Anterior cingulate cortex (tissue), 58 donors: Measurements from ENCODE around the gene FILIP1L.

ENCODE experiments used
- DNase-seq, 58 donors: peaks; one replicate each; lab custom pipeline; 2025; lab: John Stamatoyannopoulos, UW

FILIP1L gene

DNA sequence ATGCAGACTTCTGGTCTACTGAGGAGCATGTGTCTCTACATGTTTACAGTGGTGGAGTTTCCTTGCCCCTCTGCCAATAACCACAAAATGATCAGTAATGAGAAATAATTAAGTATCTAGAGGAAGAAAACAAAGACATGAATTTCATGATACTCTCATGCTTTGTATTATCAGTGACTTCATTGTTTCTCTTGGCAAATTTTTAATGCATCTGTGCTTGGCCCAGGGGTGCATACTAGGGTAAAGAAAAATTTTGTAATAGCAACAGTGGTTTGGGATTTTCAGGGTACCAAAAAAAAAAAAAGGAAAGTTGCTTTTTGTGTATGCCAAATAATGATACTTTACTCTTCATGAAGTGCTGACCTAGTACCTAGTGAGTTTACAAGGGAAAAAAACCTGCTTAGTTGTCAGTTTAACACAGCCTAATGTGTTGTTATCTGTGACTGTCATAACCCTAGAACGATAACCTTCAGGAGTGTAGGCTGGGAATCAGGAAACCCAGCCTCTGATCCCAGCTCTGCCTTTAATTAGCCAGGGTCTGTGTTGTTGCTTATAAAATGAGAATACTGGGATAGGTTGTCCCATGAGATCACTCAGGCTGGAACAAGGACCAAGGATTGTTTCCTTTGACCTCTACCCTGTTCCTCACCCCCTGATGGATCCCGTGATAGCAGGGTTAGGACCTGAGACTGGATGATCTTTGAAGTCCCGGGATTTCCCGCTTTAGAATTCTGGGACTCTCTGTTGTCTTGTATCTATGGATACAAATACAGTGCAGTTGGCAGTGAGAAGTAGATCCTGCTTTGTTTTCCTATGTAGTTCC, 179.1 kb downstream of the FILIP1L start:
- no peak for DNase-seq

- no peak for DNase-seq
Measured at GRCh38 chr3:99933971-99934750, 180.1 kb downstream of the FILIP1L start.

DNA sequence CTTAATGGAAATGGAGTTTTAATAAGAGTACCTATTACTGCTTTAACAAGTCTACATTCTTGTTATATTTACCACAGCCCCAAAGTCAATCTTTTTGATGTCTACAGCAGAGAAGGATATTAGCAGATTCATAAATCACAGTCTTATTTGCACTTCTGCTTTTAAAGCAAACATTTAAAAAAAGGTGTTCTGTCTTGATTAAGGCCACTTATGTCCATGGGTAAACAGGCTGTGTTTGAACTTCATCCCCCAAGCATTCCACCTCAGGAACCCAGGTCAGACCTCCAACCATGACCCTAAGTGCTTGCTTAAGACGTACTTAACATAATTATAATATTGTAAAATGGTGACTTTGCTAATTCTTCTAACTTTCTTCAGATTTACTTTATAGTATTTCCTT, 183.2 kb downstream of the FILIP1L start:
- no peak for DNase-seq

DNA sequence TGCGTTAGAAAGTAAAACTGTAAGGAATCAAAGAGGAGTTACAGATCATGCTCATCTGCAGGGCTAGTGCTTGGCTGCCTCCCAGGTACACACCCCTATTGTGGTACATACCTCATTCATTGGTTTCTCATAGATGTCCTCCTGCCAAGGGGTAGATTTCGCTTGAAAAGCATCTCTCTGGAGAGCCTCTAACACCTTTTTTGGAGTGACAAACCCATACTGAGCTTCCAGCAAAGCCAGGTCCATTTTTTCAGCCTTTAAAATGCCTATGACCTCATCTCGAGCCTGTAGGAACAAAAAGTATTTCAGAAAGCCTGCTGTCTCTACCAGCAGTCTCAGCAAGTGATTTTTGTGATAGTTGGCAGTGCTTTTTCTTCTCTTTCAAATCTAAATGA, 184.6 kb downstream of the FILIP1L start:
- peak in 19 of 58 donors; percentile 2 to 77 (median 19) for DNase-seq

GRCh38 chr3:99928771-99929744, 185.2 kb downstream of the FILIP1L start:
- no peak for DNase-seq

DNA sequence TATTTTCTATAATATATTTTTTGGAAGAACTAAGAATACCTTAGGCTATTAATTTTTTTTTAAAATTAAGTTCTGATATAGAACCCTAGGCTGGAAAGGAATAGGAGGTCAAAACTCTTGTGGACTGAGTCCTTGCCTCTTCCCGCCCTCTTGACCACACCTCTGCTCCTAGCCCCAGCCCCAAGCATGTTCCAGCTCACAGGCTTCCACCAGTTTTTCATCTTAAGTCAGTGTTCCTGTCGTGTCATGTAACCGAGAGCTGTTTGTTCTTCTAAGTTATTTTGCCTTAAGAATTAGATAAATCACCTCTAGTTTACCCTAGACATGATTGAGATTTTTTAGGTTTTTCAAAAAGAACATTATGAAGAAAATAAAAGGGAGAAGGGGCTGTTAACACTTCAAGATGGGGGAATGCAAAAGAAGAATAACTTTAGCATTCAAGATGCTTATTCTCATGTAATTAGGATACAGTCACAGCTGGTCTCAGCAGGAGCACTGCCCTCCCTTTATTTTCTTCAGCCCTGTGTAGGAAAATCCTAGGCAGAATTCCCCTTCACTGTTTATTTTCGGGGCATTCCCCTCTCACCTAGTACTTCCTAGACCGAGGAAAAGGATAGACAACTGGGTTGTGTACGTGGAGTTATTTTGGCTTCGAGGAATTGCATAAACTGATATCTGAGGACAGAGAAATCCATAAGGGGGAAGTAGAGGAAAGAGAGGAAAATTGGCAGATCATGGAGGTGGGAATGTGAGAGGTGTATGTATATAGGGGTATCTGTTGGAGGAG, 186.4 kb downstream of the FILIP1L start:
- DNase-seq, result no peak

DNA sequence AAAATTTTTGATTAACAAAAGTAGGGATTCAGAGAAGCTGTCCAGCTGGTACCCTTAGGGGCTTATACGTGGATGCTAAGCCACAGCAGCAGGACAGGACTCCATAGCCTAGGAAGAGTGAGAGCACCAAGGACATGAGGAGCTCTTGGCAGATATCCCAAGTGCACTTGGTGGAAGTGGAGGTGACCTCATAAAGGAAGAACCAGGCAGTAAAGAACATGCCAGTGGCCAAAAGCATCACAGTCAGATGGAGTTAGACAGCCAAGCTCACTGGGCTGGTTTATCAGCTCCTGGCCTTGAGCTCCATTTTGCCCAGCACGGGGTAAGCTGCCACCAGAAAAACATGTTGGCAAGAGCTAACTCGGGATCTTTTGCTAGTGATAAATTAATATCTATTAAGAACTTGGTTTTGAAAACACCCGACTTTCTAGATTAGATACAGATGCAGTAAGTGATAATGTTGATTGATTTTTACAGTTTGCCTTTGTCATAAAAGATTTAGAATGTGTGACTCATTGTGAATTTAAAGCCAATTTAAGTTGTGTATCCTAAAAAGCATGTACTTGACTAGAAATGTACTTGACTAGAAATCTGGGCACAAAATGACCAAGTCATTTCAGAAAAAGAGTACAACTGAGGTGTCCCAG, 188.6 kb downstream of the FILIP1L start:
- DNase-seq, result peak in 1 of 58 donors; percentile 26

DNA sequence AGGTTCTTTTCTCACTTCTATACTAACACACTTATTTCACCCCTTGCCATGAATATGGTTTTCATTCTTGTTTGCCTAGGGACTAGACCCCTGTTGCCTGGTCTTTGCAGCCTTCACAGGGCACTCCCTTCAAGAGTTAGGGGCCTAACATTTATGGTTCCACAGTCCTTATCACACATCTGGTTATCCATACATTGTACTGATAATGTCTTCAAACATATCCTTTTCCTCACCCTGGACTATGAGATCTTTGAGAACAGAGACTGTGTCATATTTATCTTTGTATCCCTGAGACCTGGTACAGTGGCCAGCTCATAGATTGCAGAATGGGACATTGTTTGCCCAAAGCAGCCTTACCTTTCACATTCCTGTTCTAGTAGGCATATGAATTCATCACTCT, 190.4 kb downstream of the FILIP1L start:
- no peak for DNase-seq

DNA sequence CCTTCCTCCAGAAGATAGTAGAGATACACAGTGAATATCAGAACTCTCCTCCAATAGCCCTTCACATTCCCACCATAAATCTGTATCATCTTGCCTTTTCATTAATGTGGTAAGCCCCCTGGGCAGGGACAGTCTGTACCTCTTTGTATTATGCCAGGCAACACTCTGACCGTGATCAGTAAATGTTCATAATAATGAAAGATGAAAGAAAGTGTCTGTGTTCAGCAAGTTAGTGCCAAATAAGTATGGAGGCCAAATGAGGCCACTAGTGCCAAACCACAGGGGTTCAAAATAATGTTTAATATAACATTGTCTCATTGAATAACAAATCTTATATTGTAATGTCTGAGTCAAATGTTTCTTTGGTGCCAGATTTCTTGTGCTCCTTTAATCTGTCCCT, 192.3 kb downstream of the FILIP1L start:
- no peak for DNase-seq

GRCh38 chr3:99921377-99921695, 193.0 kb downstream of the FILIP1L start:
- DNase-seq, result no peak

DNA sequence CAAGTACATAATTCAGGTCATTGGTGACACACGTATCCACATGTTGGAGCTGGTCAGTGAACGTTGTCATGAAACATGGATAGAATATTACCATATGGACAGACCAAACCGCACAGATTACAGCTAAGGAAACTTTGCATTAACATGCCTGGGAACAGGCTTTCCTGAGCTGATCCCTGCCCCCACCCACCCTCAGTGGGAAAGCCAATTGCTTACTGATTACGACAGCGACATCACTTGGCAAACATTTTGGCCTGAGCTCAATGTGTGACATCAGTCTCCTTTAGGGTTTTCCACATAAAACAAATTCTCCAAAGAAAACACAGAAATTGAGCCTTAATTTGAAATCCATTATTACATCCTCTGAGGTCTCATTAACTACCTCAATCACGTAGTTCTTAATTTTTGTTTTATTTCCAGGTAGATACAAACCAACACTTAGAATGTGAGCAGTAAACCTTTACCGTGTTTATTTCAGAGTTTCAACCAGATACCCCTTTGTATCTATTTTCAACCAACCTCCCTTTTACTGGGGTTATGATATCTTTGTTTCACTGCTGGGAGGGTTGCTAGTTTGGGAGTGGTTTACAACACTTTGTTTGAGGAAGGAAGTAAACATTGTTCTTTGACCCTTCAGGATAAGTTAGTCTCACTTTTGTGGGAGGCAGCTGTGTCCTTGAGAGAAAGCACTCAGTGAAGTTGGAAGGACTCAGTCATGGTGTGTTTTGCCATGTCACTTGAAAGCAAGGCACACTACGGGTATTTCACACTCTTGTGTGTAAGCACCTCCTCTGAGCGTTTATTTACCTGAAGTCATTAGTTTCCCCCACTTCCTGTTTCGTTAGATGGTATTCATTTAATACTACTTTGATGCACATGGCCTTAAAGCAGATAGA, 193.6 kb downstream of the FILIP1L start:
- DNase-seq, result peak in 8 of 58 donors; percentile 2 to 59 (median 4)

DNA sequence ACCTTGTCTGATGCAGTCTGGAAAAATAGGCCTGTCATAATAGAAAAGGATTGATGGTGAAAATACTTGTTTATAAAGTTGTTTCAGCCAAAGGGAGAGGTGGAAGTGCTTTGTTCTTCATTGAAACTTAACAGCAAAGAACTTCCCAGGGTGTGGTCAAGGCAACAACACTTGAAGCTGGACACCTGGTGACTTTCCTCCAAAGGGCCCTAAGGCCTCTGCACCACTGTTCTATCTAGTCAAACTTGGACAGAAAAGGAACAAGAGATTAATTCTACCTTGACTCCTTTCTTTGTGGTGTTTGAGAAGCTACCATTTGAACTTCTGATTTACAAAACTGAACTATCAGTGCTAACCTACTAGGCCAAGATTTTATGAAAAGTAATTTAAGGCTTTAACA, 194.6 kb downstream of the FILIP1L start:
- DNase-seq, result no peak

DNA sequence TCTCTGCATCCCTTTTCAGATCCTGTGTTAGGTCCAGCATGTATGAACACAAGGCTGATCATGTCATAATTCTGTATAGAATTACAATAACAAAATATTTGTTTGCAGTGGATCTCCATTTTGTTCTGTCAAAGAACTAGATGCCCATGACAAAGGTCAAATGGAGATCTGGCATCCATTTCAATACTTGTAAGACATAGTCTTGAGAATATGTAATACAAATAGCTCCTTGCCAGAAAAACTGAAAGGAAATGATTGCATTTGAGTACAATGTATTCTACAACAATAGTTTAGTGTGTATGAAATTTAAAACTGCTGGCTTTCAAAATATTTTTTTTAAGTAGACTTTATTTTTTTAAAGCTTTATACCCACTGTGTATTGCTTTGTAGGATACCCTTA, 195.6 kb downstream of the FILIP1L start:
- DNase-seq, result no peak

- no peak for DNase-seq
Measured at GRCh38 chr3:99915906-99916432, 198.3 kb downstream of the FILIP1L start.

DNA sequence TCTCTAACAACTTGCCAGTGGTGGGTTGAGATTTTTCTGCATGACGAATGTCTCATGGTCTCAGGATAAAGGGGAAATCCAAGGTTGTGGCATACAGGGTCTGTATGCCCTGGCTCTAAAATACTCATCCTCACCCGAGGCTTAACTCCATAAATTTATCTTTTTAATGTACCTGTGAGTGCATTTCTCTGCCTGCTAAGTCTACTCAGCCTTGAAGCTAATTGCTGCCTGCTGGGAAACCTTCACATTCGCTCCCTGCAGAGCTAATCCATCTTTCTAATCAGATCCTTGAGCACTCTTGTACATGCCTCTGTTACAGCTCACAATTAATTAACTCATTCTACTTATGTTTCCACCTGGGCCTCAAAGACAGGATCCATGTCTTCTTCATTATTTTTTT, 202.9 kb downstream of the FILIP1L start:
- DNase-seq, result no peak

DNA sequence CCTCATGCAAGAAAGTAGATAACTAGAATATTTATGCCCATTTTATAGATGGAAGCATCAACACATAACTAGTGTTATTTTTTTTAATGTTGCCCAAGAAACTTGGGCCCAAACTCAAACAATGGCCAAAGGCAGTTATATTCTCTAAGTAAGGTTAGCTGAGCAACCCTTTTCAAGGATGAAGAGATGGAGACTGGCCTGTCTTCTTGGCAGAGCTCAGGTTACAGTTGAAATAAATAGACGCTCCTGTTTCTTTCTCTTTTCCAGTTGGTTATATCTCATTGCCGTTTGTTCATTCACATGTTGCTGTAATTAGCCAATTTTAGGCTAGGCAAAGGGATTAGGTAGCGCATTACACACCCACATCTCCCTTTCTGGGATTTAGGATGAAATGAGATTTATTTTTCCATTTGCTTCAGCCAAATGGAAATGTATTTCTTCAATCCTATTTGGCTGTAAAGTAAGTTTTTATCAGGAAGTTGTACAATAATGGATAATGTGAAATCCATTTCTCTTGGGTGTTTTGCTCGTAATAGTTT, 203.5 kb downstream of the FILIP1L start:
- no peak for DNase-seq

DNA sequence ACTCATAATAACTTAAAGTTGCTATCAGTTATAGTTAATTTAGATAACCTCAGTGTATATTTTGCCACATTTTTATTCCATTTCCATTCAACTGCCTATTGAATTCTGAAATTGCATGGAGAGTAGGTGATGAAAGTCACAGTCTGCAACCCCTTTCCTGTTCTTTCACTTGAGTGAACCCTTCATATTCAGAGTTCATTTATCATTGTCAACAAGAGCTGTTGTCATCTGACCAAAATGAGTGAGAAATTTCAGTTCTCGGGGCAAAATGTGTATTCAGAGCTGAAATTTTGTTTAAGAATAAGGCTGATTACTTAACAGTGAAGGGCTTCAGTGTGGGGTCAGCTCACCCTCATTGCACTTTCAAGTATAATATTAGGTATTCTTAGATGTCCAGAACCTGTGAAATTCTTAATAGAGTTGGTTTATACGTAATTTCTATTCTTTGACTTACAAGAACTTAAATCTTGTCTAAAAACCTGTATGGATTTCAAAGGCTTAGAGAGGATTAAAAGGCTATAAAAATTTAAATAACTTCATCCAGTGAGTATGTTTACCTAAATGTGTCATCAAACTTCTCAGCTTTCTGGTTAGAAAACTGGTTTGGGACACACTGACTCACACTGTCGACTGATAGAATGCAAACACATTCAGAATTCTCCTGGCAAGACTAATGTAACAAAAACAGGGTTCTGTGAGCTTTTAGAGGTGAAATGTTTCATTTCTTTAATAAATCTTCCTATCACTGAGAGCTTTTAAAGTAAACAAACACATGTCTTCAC, 204.4 kb downstream of the FILIP1L start:
- no peak for DNase-seq
